ENCODE data around the gene CYP51A1. TPM values are rescaled to one million over a fixed set of nuclear protein-coding genes. Genes with fewer than 3 reads are reported as not detected.
A peak's percentile ranks its signal among the peaks of the same experiment; 100 is the strongest.
"Not testable (repeated sequence)": the region's sequence is repeated elsewhere in the genome, so short reads cannot be mapped to it uniquely, and the experiment has no call there.

Gene CYP51A1
- total RNA-seq, 1 experiment from 2014 or later, result 52.3 TPM

GRCh38 chr7:92177362-92177761, 43.1 kb upstream of the CYP51A1 start:
- Histone ChIP-seq H3K4me1 (ENCODE audit: insufficient read depth, low read length) (peaks cover 9% of the 10 kb centered on the region), H3K27ac (ENCODE audit: low read length) (no peak overlapping the region), H3F3A (ENCODE audit: low read length, unreplicated experiment) (no peaks in the 10 kb centered on the region), H3K4me2 (ENCODE audit: low read length) (no peak overlapping the region), H3K9me2 (replicated peaks; ENCODE audit: low read length) (no peaks in the 10 kb centered on the region), H2AFZ (ENCODE audit: low read length) (no peak overlapping the region), H3K9ac (ENCODE audit: low read length) (no peak overlapping the region), H3K36me3 (ENCODE audit: low read depth, low read length) (no peaks in the 10 kb centered on the region), H4K20me1 (ENCODE audit: low read length) (no peaks in the 10 kb centered on the region), H3K4me3 (ENCODE audit: low read length) (no peak overlapping the region), H3K9me3 (ENCODE audit: low read length) (no peaks in the 10 kb centered on the region), H3K27me3 (ENCODE audit: low read length) (no peaks in the 10 kb centered on the region), H3K79me2 (ENCODE audit: low read length) (no peaks in the 10 kb centered on the region)
- intact Hi-C loops (cut with micrococcal nuclease), result loop anchor here (5.0 kb wide), 1 partner anchor 235 kb away; the partner anchor contains the start of gene AKAP9
- no TSS peak for BruUV-seq (replicated peaks)
- CTCF ChIA-PET, result interaction anchor here (0.6 kb wide), 1 partner anchor 9 kb away, joined by 3 read pairs; no protein-coding TSS in a partner anchor
- DNase-seq, result peak; percentile 39
- TF ChIP-seq EZH2phosphoT487 (IDR thresholded peaks at IDR 0.05; ENCODE audit: borderline replicate concordance, low read length) (no peak), CTCF (conservative IDR thresholded peaks at IDR 0.05; ENCODE audit: low read depth, low read length) (no peak), EZH2 (IDR thresholded peaks at IDR 0.05; ENCODE audit: low read length, unreplicated experiment) (no peak)
- 0 out of 2 replicates have a peak, but pooled peaks have one; percentile 12 for ATAC-seq
- POLR2A ChIA-PET (ENCODE audit: unreplicated experiment), result interaction anchor here (0.5 kb wide), 1 partner anchor 526 kb away, joined by 3 read pairs; no protein-coding TSS in a partner anchor

GRCh38 chr7:92169529-92169928, 35.3 kb upstream of the CYP51A1 start:
- H3K79me2 ChIP-seq (ENCODE audit: low read length); H3K9me3 ChIP-seq (ENCODE audit: low read length); H3K27ac ChIP-seq (ENCODE audit: low read length); H3F3A ChIP-seq (ENCODE audit: low read length, unreplicated experiment); intact Hi-C loops (cut with micrococcal nuclease); H2AFZ ChIP-seq (ENCODE audit: low read length); BruUV-seq (replicated peaks); ATAC-seq; H3K9me2 ChIP-seq (replicated peaks; ENCODE audit: low read length); H3K4me3 ChIP-seq (ENCODE audit: low read length); DNase-seq; H4K20me1 ChIP-seq (ENCODE audit: low read length); H3K36me3 ChIP-seq (ENCODE audit: low read depth, low read length); H3K4me2 ChIP-seq (ENCODE audit: low read length); POLR2A ChIA-PET (ENCODE audit: unreplicated experiment); H3K4me1 ChIP-seq (ENCODE audit: insufficient read depth, low read length); H3K9ac ChIP-seq (ENCODE audit: low read length); CTCF ChIA-PET; H3K27me3 ChIP-seq (ENCODE audit: low read length): not testable (repeated sequence)

GRCh38 chr7:92161271-92161670, 27.0 kb upstream of the CYP51A1 start:
- Histone ChIP-seq H3K27ac (ENCODE audit: low read length) (no peak overlapping the region), H3F3A (ENCODE audit: low read length, unreplicated experiment) (no peaks in the 10 kb centered on the region), H3K9ac (ENCODE audit: low read length) (no peak overlapping the region), H3K36me3 (ENCODE audit: low read depth, low read length) (no peaks in the 10 kb centered on the region), H3K4me1 (ENCODE audit: insufficient read depth, low read length) (peaks cover 15% of the 10 kb centered on the region), H3K9me3 (ENCODE audit: low read length) (no peaks in the 10 kb centered on the region), H3K79me2 (ENCODE audit: low read length) (no peaks in the 10 kb centered on the region), H3K4me2 (ENCODE audit: low read length) (no peak overlapping the region), H3K9me2 (replicated peaks; ENCODE audit: low read length) (no peaks in the 10 kb centered on the region), H3K4me3 (ENCODE audit: low read length) (no peak overlapping the region), H3K27me3 (ENCODE audit: low read length) (no peaks in the 10 kb centered on the region), H2AFZ (ENCODE audit: low read length) (no peak overlapping the region), H4K20me1 (ENCODE audit: low read length) (no peaks in the 10 kb centered on the region)
- ATAC-seq, result no peak
- no peak for DNase-seq
- BruUV-seq (replicated peaks), result no TSS peak
- ChIA-PET CTCF (no interaction called here), POLR2A (ENCODE audit: unreplicated experiment) (no interaction called here)
- TF ChIP-seq EZH2 (IDR thresholded peaks at IDR 0.05; ENCODE audit: low read length, unreplicated experiment) (no peak), EZH2phosphoT487 (IDR thresholded peaks at IDR 0.05; ENCODE audit: borderline replicate concordance, low read length) (no peak), CTCF (conservative IDR thresholded peaks at IDR 0.05; ENCODE audit: low read depth, low read length) (no peak)
- intact Hi-C loops (cut with micrococcal nuclease), result no loop called here

Data from PC-3 (cell line).